ENCODE measurements around the gene ADIPOR2. TPM values are rescaled to one million over a fixed set of nuclear protein-coding genes. Genes with fewer than 3 reads are reported as not detected.

ADIPOR2 gene
- polyA plus RNA-seq, 3 donors = 3.9 to 14.6 (median 6.2) TPM

- H3K4me1 Mint-ChIP-seq = peaks cover 23% of the 10 kb centered on the region
- peaks cover 59% of the 10 kb centered on the region for H4K20me1 ChIP-seq (ENCODE audit: insufficient read depth, low read length)
- no peak overlapping the region for H3K4me3 ChIP-seq (replicated peaks in 1 of 3; ENCODE audit: low read depth in 2 of 3, low read length in 3 of 3)
- no peak for DNase-seq
- peak overlapping the region in 2 of 7 donors; percentile 32 to 78 for H3K27ac Mint-ChIP-seq
- WGBS (ENCODE audit: insufficient coverage) = 100% methylated on average over 2 of the region's 3 CpGs
- H3K27me3 ChIP-seq (ENCODE audit: control insufficient read depth in 2 of 2, insufficient read depth in 2 of 2, low read length in 2 of 2) = no peaks in the 10 kb centered on the region
- no peak overlapping the region for H2AFZ ChIP-seq (ENCODE audit: insufficient read depth, low read depth, low read length, poor library complexity, severe bottlenecking)
- intact Hi-C loops (cut with micrococcal nuclease) = no loop called here
- H3K9ac ChIP-seq (ENCODE audit: insufficient read depth, low read length, poor library complexity, severe bottlenecking) = no peak overlapping the region
- H3K4me1 ChIP-seq (ENCODE audit: control insufficient read depth in 1 of 2, insufficient read depth in 2 of 2, low read length in 2 of 2) = peaks cover 5 to 7% of the 10 kb centered on the region in 2 donors
- H3K36me3 Mint-ChIP-seq = peaks cover 19 to 23% of the 10 kb centered on the region in 2 donors
- H3K9me3 ChIP-seq (replicated peaks in 1 of 2; ENCODE audit: control insufficient read depth in 1 of 2, insufficient read depth in 1 of 2, low read length in 2 of 2) = no peaks in the 10 kb centered on the region
- no peak overlapping the region for H3K4me3 Mint-ChIP-seq
- H3K36me3 ChIP-seq (replicated peaks in 1 of 2; ENCODE audit: control insufficient read depth in 1 of 2, insufficient read depth in 2 of 2, low read length in 2 of 2) = peaks cover 6% of the 10 kb centered on the region in 2 donors
- no peaks in the 10 kb centered on the region for H3K27me3 Mint-ChIP-seq (ENCODE audit: low read depth in 3 of 3)
- no peaks in the 10 kb centered on the region for H3K9me3 Mint-ChIP-seq
- no peak for TF ChIP-seq CTCF (IDR thresholded peaks at IDR 0.05)
- H3K27ac ChIP-seq (ENCODE audit: low read depth in 1 of 2, low read length in 2 of 2) = no peak overlapping the region
- H3K79me2 ChIP-seq (ENCODE audit: insufficient read depth, low read length) = peaks cover 93% of the 10 kb centered on the region
- no peak overlapping the region for H3K4me2 ChIP-seq (replicated peaks; ENCODE audit: extremely low read depth, low read length, poor library complexity, severe bottlenecking)
Observed at GRCh38 chr12:1724250-1724649, 33.4 kb downstream of the ADIPOR2 start.

GRCh38 chr12:1726753-1727152, 35.9 kb downstream of the ADIPOR2 start:
- H4K20me1 ChIP-seq (ENCODE audit: insufficient read depth, low read length) = peaks cover 50% of the 10 kb centered on the region
- no peaks in the 10 kb centered on the region for H3K27me3 ChIP-seq (ENCODE audit: control insufficient read depth in 2 of 2, insufficient read depth in 2 of 2, low read length in 2 of 2)
- peak overlapping the region in 3 of 7 donors; percentile 3 to 79 (median 48) for H3K27ac Mint-ChIP-seq
- H3K4me1 ChIP-seq (ENCODE audit: control insufficient read depth in 1 of 2, insufficient read depth in 2 of 2, low read length in 2 of 2) = peaks cover 5 to 7% of the 10 kb centered on the region in 2 donors
- H3K27me3 Mint-ChIP-seq (ENCODE audit: low read depth in 3 of 3) = peaks cover 0 to 2% (median 0%) of the 10 kb centered on the region in 3 donors
- H3K36me3 ChIP-seq (replicated peaks in 1 of 2; ENCODE audit: control insufficient read depth in 1 of 2, insufficient read depth in 2 of 2, low read length in 2 of 2) = peaks cover 6% of the 10 kb centered on the region in 2 donors
- no peak overlapping the region for H2AFZ ChIP-seq (ENCODE audit: insufficient read depth, low read depth, low read length, poor library complexity, severe bottlenecking)
- no peak for DNase-seq
- H3K9me3 ChIP-seq (replicated peaks in 1 of 2; ENCODE audit: control insufficient read depth in 1 of 2, insufficient read depth in 1 of 2, low read length in 2 of 2) = no peaks in the 10 kb centered on the region
- H3K27ac ChIP-seq (ENCODE audit: low read depth in 1 of 2, low read length in 2 of 2) = peak overlapping the region in 1 of 2 donors; percentile 59
- peaks cover 24 to 28% of the 10 kb centered on the region in 2 donors for H3K36me3 Mint-ChIP-seq
- intact Hi-C loops (cut with micrococcal nuclease) = no loop called here
- H3K9ac ChIP-seq (ENCODE audit: insufficient read depth, low read length, poor library complexity, severe bottlenecking) = no peak overlapping the region
- H3K4me3 ChIP-seq (replicated peaks in 1 of 3; ENCODE audit: low read depth in 2 of 3, low read length in 3 of 3) = no peak overlapping the region
- H3K4me1 Mint-ChIP-seq = peaks cover 21% of the 10 kb centered on the region
- no peak overlapping the region for H3K4me3 Mint-ChIP-seq
- WGBS (ENCODE audit: insufficient coverage) = 41% methylated on average over 3 of the region's 3 CpGs
- H3K4me2 ChIP-seq (replicated peaks; ENCODE audit: extremely low read depth, low read length, poor library complexity, severe bottlenecking) = no peak overlapping the region
- no peak for TF ChIP-seq CTCF (IDR thresholded peaks at IDR 0.05)
- no peaks in the 10 kb centered on the region for H3K9me3 Mint-ChIP-seq
- H3K79me2 ChIP-seq (ENCODE audit: insufficient read depth, low read length) = peaks cover 93% of the 10 kb centered on the region
